HUES6 (cell line): Measurements from ENCODE around the gene RASSF10.
"Not testable (repeated sequence)": the region's sequence is repeated elsewhere in the genome, so short reads cannot be mapped to it uniquely, and the experiment has no call there.

ENCODE experiments used
- H3K27ac ChIP-seq: 2 replicates; pipeline ENCODE4 v1.7.0; 2013; ENCODE audit warnings: low read depth, mild to moderate bottlenecking, low read length, inconsistent platforms
- H3K27me3 ChIP-seq: 2 replicates; pipeline ENCODE4 v1.6.1; 2013; ENCODE audit warnings: low read length; ENCODE audit not compliant: control insufficient read depth, insufficient read depth
- H3K36me3 ChIP-seq: 2 replicates; pipeline ENCODE4 v1.6.1; 2013; ENCODE audit warnings: low read length; ENCODE audit not compliant: control insufficient read depth, insufficient read depth
- H3K4me1 ChIP-seq: 2 replicates; pipeline ENCODE4 v1.6.1; 2013; ENCODE audit warnings: low read length; ENCODE audit not compliant: control insufficient read depth, insufficient read depth
- H3K4me3 ChIP-seq: 2 replicates; pipeline ENCODE4 v1.5.1; 2013; ENCODE audit warnings: low read depth, low read length
- H3K9ac ChIP-seq: one replicate; pipeline ENCODE4 v1.6.1; 2013; ENCODE audit warnings: mild to moderate bottlenecking, low read length
- H3K9me3 ChIP-seq: 2 replicates; pipeline ENCODE4 v1.6.1; 2013; ENCODE audit warnings: low read depth, low read length; ENCODE audit not compliant: control insufficient read depth, insufficient read depth

RASSF10 gene

GRCh38 chr11:13043912-13044628 is 35.0 kb downstream of the RASSF10 start:
- Histone ChIP-seq H3K9ac (no peak overlapping the region), H3K4me1 (no peaks in the 10 kb centered on the region), H3K27me3 (no peaks in the 10 kb centered on the region), H3K27ac (no peak overlapping the region), H3K9me3 (no peaks in the 10 kb centered on the region), H3K36me3 (no peaks in the 10 kb centered on the region), H3K4me3 (no peak overlapping the region)

DNA sequence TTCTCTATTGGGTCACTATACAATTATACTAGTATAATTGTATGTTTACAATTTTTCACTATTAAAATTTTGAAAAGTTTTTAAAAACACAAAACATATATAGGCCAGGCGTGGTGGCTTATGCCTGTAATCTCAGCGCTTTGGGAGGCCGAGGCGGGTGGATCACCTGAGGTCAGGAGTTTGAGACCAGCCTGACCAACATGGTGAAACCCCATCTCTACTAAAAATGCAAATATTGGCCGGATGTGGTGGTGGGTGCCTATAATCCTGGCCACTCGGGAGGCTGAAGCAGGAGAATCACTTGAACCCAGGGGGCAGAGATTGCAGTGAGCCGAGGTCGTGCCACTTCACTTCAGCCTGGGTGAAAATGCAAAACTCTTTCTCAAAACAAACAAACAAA is 36.0 kb downstream of the RASSF10 start:
- not testable (repeated sequence) for H3K27me3 ChIP-seq, H3K27ac ChIP-seq, H3K9ac ChIP-seq, H3K36me3 ChIP-seq, H3K4me1 ChIP-seq, H3K9me3 ChIP-seq, H3K4me3 ChIP-seq

GRCh38 chr11:13045734-13046133 is 36.6 kb downstream of the RASSF10 start:
- no peaks in the 10 kb centered on the region for H3K9me3 ChIP-seq

DNA sequence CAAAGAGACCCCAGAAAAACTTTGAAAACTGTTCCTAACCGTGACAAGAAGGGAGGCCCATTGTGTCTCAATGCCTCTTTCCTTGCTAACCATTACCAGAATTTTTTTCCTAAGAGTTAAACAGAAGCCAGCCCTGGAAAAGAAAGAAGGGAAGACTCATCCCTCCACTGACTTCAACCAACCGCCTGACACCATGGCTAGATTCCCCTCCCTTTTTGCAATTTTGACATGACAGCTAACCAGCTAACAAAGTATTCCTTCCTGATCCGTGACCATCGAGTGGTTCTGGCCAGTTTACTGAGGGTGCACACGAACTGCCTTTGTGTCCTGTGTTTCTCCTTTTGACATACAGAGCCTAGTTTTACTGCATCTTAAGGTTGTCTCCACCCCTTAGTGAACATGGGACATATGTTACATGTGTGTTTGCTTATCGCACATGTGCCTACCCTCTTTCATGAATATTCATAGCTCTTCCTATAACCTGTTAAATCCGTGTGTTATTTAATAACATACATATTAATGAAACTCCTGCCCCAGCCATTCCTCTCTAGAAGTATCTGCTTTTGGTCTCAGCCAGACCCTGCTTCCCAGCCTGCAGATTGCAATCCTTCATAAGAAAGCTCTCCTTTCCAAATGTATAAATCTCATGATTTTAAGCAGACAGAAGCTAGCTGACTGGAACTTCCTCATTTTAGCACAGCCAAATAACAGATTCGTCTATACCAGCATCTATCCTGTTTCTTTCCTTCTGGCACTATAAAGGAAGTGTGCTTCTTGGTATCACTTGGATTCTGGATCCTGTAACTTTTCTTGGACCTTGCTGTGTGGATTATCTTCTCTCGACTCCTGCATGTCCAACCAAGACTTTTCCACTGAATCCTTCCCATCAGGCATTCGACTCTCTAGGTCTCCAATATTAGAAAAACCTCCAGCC is 37.8 kb downstream of the RASSF10 start:
- Histone ChIP-seq H3K27me3 (no peaks in the 10 kb centered on the region), H3K4me3 (no peak overlapping the region), H3K9me3 (no peaks in the 10 kb centered on the region), H3K4me1 (no peaks in the 10 kb centered on the region; the same call in 1 of the 2 replicates), H3K36me3 (no peaks in the 10 kb centered on the region), H3K9ac (no peak overlapping the region), H3K27ac (no peak overlapping the region)

More at GRCh38 chr11:13045734-13046133, 36.6 kb downstream of the RASSF10 start:
- no peaks in the 10 kb centered on the region for H3K36me3 ChIP-seq
- H3K9ac ChIP-seq: no peak overlapping the region
- H3K4me3 ChIP-seq: no peak overlapping the region
- no peaks in the 10 kb centered on the region for H3K27me3 ChIP-seq
- no peaks in the 10 kb centered on the region for H3K4me1 ChIP-seq
- no peak overlapping the region for H3K27ac ChIP-seq

DNA sequence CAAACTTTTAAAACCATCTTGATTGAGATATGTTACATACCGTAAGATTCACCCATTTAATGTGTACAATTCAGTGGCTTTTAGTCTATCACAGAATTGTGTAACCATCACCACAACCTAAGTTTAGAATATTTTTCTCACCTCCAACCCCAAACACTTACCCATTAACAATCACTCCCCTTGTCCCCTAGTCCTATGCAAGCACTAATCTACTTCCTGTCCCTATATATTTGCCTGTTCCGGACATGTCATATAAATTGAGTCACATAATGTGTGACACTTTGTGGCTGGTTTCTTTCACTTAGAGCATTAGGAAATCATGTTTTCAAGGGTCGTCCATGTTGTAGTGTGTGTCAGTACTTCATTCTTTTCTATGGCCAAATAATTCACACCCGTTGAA is 38.8 kb downstream of the RASSF10 start:
- Histone ChIP-seq H3K36me3 (no peaks in the 10 kb centered on the region), H3K27ac (no peak overlapping the region), H3K9ac (no peak overlapping the region), H3K9me3 (no peaks in the 10 kb centered on the region), H3K27me3 (no peaks in the 10 kb centered on the region), H3K4me1 (no peaks in the 10 kb centered on the region; the same call in 1 of the 2 replicates), H3K4me3 (no peak overlapping the region)

DNA sequence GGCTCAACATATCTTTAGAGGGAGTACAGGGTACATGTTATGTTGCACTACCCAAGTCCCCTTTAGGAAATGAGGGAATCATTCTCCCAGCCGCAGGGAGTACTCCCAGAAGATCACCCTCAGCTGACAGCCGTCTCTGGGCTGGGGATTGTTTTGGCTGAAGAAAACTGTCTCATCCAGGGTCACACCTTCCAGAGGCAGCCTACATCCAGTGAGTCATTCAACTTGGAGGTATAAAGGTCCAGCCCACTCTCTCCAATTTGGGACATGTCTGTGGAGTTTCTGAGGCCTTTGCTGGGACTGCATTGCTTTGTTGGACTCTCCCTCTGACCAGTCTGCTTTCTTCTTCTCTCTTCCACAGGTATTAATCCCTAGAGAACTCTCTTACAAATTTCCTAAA is 42.1 kb downstream of the RASSF10 start:
- H3K36me3 ChIP-seq: no peaks in the 10 kb centered on the region
- no peak overlapping the region for H3K9ac ChIP-seq
- no peaks in the 10 kb centered on the region for H3K27me3 ChIP-seq
- H3K27ac ChIP-seq: no peak overlapping the region
- no peak overlapping the region for H3K4me3 ChIP-seq
- H3K4me1 ChIP-seq: no peaks in the 10 kb centered on the region; the same call in 1 of the 2 replicates
- H3K9me3 ChIP-seq: no peaks in the 10 kb centered on the region

DNA sequence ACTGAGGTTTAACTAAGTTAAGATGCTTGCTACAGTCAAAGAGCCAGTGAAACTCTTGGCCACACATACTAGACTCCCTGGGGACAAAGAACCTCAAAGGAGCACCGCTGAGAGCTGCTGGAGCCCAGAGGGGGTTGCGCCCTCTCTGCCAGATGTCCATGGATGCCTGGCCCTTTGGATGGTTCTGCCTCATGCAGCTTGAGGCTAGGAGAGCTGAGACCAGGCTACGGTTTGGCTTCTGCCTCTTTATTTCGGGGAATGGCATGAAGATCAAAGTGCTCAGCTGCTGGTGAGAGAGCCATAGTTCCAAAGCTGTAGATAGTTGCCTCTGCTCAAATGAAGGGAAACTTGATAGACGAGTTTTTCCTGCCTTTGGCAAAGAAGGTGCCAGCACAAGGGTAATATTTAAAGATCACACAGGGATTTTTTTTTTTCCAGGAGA is 43.0 kb downstream of the RASSF10 start:
- no peaks in the 10 kb centered on the region for H3K36me3 ChIP-seq
- H3K4me3 ChIP-seq: no peak overlapping the region
- H3K27ac ChIP-seq: no peak overlapping the region
- no peaks in the 10 kb centered on the region for H3K9me3 ChIP-seq
- H3K27me3 ChIP-seq: no peaks in the 10 kb centered on the region
- H3K9ac ChIP-seq: no peak overlapping the region
- no peaks in the 10 kb centered on the region; the same call in 1 of the 2 replicates for H3K4me1 ChIP-seq

DNA sequence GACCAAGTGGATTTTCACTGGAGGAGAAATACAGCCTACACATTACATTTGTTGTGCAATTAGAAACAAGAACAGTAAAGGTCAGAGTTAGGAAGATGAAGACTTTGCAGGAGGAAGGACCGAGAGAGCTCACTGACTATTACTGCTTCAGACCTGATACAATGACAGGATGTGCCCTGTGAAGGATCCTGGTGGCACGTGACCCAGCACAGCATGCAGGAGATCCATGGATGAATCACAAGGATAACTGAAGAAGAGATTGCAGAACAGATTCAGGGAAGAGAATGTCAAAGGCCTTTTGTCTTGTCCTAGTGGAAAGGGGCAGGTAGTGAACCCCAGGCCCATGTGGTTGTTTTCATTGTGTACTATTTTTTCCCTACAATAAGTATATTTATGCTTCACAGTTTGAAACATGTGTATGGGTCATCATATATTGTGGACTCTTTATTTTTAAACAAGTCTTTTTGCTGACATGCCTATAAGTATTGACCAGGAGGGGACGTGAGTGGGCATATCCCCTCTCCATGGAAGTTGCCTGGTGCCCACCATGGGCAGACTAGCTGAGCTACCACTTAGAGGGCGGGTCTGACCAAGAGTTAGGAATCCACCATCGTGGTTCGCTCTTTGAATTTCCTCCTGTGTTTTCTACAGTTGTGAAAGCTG is 44.3 kb downstream of the RASSF10 start:
- H3K9me3 ChIP-seq: no peaks in the 10 kb centered on the region
- H3K4me3 ChIP-seq: no peak overlapping the region
- no peaks in the 10 kb centered on the region for H3K27me3 ChIP-seq
- no peaks in the 10 kb centered on the region for H3K36me3 ChIP-seq
- no peaks in the 10 kb centered on the region; the same call in 1 of the 2 replicates for H3K4me1 ChIP-seq
- H3K27ac ChIP-seq: no peak overlapping the region
- no peak overlapping the region for H3K9ac ChIP-seq

DNA sequence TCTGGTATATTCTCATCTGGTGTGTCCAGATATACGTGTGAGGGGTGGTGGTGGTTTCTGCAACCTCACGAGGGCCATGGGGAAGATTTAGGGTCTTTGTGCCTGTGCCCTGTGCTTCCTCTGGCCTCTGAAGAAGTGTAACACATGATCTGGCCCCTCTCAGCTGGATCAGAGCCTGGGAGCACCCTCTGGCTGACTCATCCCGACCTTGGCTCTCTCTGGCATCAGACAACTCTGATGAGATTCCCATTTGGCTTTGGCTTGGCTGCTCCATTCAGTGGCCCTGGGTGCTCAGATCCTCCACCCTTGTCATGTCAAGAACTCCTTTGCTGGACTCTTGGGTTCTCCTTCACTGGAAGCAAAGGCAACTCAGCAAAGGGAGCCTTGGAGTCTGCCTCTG is 45.2 kb downstream of the RASSF10 start:
- H3K4me1 ChIP-seq: no peaks in the 10 kb centered on the region; the same call in 1 of the 2 replicates
- H3K36me3 ChIP-seq: no peaks in the 10 kb centered on the region
- H3K9me3 ChIP-seq: no peaks in the 10 kb centered on the region
- no peak overlapping the region for H3K27ac ChIP-seq
- H3K27me3 ChIP-seq: no peaks in the 10 kb centered on the region
- H3K4me3 ChIP-seq: no peak overlapping the region
- H3K9ac ChIP-seq: no peak overlapping the region

GRCh38 chr11:13055200-13055599 is 46.1 kb downstream of the RASSF10 start:
- Histone ChIP-seq H3K4me1 (no peaks in the 10 kb centered on the region; the same call in 1 of the 2 replicates), H3K27me3 (no peaks in the 10 kb centered on the region), H3K36me3 (no peaks in the 10 kb centered on the region), H3K9ac (no peak overlapping the region), H3K9me3 (no peaks in the 10 kb centered on the region), H3K27ac (no peak overlapping the region), H3K4me3 (no peak overlapping the region)
